ENCODE measurements around the gene STAC2.

- TF ChIP-seq, protein P1, sequence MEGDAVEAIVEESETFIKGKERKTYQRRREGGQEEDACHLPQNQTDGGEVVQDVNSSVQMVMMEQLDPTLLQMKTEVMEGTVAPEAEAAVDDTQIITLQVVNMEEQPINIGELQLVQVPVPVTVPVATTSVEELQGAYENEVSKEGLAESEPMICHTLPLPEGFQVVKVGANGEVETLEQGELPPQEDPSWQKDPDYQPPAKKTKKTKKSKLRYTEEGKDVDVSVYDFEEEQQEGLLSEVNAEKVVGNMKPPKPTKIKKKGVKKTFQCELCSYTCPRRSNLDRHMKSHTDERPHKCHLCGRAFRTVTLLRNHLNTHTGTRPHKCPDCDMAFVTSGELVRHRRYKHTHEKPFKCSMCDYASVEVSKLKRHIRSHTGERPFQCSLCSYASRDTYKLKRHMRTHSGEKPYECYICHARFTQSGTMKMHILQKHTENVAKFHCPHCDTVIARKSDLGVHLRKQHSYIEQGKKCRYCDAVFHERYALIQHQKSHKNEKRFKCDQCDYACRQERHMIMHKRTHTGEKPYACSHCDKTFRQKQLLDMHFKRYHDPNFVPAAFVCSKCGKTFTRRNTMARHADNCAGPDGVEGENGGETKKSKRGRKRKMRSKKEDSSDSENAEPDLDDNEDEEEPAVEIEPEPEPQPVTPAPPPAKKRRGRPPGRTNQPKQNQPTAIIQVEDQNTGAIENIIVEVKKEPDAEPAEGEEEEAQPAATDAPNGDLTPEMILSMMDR (IDR thresholded peaks at IDR 0.05; ENCODE audit: low read depth, low read length), result no peak
- TF ChIP-seq MYC (IDR thresholded peaks at IDR 0.05; ENCODE audit: low read depth, low read length), result no peak
- no peak for TF ChIP-seq POLR2A (IDR thresholded peaks at IDR 0.05; ENCODE audit: extremely low read depth, insufficient read length)
These were observed 47.2 kb downstream of the STAC2 start for GRCh38 chr17:39178536-39178935.
